Measurements from ENCODE around the gene GREM2.

GREM2 gene

GRCh38 chr1:240484804-240485443, 127.0 kb downstream of the GREM2 start:
- no peaks in the 10 kb centered on the region for H3K4me1 Mint-ChIP-seq (ENCODE audit: low read depth)

GRCh38 chr1:240478536-240478935, 133.4 kb downstream of the GREM2 start:
- H3K4me1 Mint-ChIP-seq (ENCODE audit: low read depth) = no peaks in the 10 kb centered on the region
- no peak overlapping the region for H3K27ac Mint-ChIP-seq
- peaks cover 6% of the 10 kb centered on the region for H3K27me3 Mint-ChIP-seq
- H3K9me3 Mint-ChIP-seq = peaks cover 4% of the 10 kb centered on the region
- no peaks in the 10 kb centered on the region for H3K36me3 Mint-ChIP-seq (ENCODE audit: low read depth)
- H3K4me3 Mint-ChIP-seq = no peak overlapping the region

More at GRCh38 chr1:240484804-240485443, 127.0 kb downstream of the GREM2 start:
- H3K36me3 Mint-ChIP-seq (ENCODE audit: low read depth) = no peaks in the 10 kb centered on the region
- no peak overlapping the region for H3K27ac Mint-ChIP-seq
- no peak overlapping the region for H3K4me3 Mint-ChIP-seq
- no peaks in the 10 kb centered on the region for H3K27me3 Mint-ChIP-seq
- H3K9me3 Mint-ChIP-seq = no peaks in the 10 kb centered on the region

GRCh38 chr1:240475832-240476231, 136.1 kb downstream of the GREM2 start:
- no peak overlapping the region for H3K27ac Mint-ChIP-seq
- H3K4me1 Mint-ChIP-seq (ENCODE audit: low read depth) = no peaks in the 10 kb centered on the region
- H3K4me3 Mint-ChIP-seq = no peak overlapping the region
- H3K27me3 Mint-ChIP-seq = peaks cover 6% of the 10 kb centered on the region
- no peaks in the 10 kb centered on the region for H3K36me3 Mint-ChIP-seq (ENCODE audit: low read depth)
- peaks cover 4% of the 10 kb centered on the region for H3K9me3 Mint-ChIP-seq

GRCh38 chr1:240474133-240474614, 137.8 kb downstream of the GREM2 start:
- Mint-ChIP-seq H3K9me3 (peaks cover 4% of the 10 kb centered on the region), H3K27me3 (peaks cover 6% of the 10 kb centered on the region), H3K4me1 (ENCODE audit: low read depth) (no peaks in the 10 kb centered on the region), H3K36me3 (ENCODE audit: low read depth) (no peaks in the 10 kb centered on the region), H3K27ac (no peak overlapping the region), H3K4me3 (no peak overlapping the region)

- Mint-ChIP-seq H3K27ac (no peak overlapping the region), H3K4me3 (no peak overlapping the region), H3K4me1 (ENCODE audit: low read depth) (no peaks in the 10 kb centered on the region), H3K27me3 (peaks cover 3% of the 10 kb centered on the region), H3K36me3 (ENCODE audit: low read depth) (no peaks in the 10 kb centered on the region), H3K9me3 (no peaks in the 10 kb centered on the region)
Observed at GRCh38 chr1:240468656-240469055, 143.3 kb downstream of the GREM2 start.

GRCh38 chr1:240467895-240468294, 144.1 kb downstream of the GREM2 start:
- no peaks in the 10 kb centered on the region for H3K36me3 Mint-ChIP-seq (ENCODE audit: low read depth)
- H3K4me1 Mint-ChIP-seq (ENCODE audit: low read depth) = no peaks in the 10 kb centered on the region
- H3K9me3 Mint-ChIP-seq = no peaks in the 10 kb centered on the region
- H3K27me3 Mint-ChIP-seq = peaks cover 6% of the 10 kb centered on the region
- H3K27ac Mint-ChIP-seq = no peak overlapping the region
- H3K4me3 Mint-ChIP-seq = no peak overlapping the region

- Mint-ChIP-seq H3K36me3 (ENCODE audit: low read depth) (no peaks in the 10 kb centered on the region), H3K27me3 (peaks cover 7% of the 10 kb centered on the region), H3K4me3 (no peak overlapping the region), H3K9me3 (no peaks in the 10 kb centered on the region), H3K27ac (no peak overlapping the region), H3K4me1 (ENCODE audit: low read depth) (no peaks in the 10 kb centered on the region)
Observed at GRCh38 chr1:240466509-240466908, 145.4 kb downstream of the GREM2 start.

GRCh38 chr1:240465531-240465940, 146.4 kb downstream of the GREM2 start:
- Mint-ChIP-seq H3K27me3 (peaks cover 7% of the 10 kb centered on the region), H3K4me3 (no peak overlapping the region), H3K27ac (no peak overlapping the region), H3K36me3 (ENCODE audit: low read depth) (no peaks in the 10 kb centered on the region), H3K9me3 (no peaks in the 10 kb centered on the region), H3K4me1 (ENCODE audit: low read depth) (no peaks in the 10 kb centered on the region)

- no peak overlapping the region for H3K27ac Mint-ChIP-seq
- H3K36me3 Mint-ChIP-seq (ENCODE audit: low read depth) = no peaks in the 10 kb centered on the region
- no peaks in the 10 kb centered on the region for H3K4me1 Mint-ChIP-seq (ENCODE audit: low read depth)
- H3K27me3 Mint-ChIP-seq = peaks cover 7% of the 10 kb centered on the region
- H3K9me3 Mint-ChIP-seq = no peaks in the 10 kb centered on the region
- no peak overlapping the region for H3K4me3 Mint-ChIP-seq
Observed at GRCh38 chr1:240464099-240464498, 147.9 kb downstream of the GREM2 start.

- H3K4me3 Mint-ChIP-seq = no peak overlapping the region
- no peak overlapping the region for H3K27ac Mint-ChIP-seq
- H3K36me3 Mint-ChIP-seq (ENCODE audit: low read depth) = no peaks in the 10 kb centered on the region
- no peaks in the 10 kb centered on the region for H3K9me3 Mint-ChIP-seq
- H3K4me1 Mint-ChIP-seq (ENCODE audit: low read depth) = no peaks in the 10 kb centered on the region
- H3K27me3 Mint-ChIP-seq = peaks cover 4% of the 10 kb centered on the region
Observed at GRCh38 chr1:240462766-240463395, 149.1 kb downstream of the GREM2 start.

GRCh38 chr1:240462277-240462676, 149.7 kb downstream of the GREM2 start:
- H3K4me1 Mint-ChIP-seq (ENCODE audit: low read depth) = no peaks in the 10 kb centered on the region
- peaks cover 4% of the 10 kb centered on the region for H3K27me3 Mint-ChIP-seq
- no peaks in the 10 kb centered on the region for H3K36me3 Mint-ChIP-seq (ENCODE audit: low read depth)
- H3K27ac Mint-ChIP-seq = no peak overlapping the region
- H3K4me3 Mint-ChIP-seq = no peak overlapping the region
- no peaks in the 10 kb centered on the region for H3K9me3 Mint-ChIP-seq

GRCh38 chr1:240457203-240457602, 154.8 kb downstream of the GREM2 start:
- H3K36me3 Mint-ChIP-seq (ENCODE audit: low read depth) = no peaks in the 10 kb centered on the region
- no peaks in the 10 kb centered on the region for H3K9me3 Mint-ChIP-seq
- no peak overlapping the region for H3K4me3 Mint-ChIP-seq
- no peak overlapping the region for H3K27ac Mint-ChIP-seq
- H3K4me1 Mint-ChIP-seq (ENCODE audit: low read depth) = no peaks in the 10 kb centered on the region
- H3K27me3 Mint-ChIP-seq = no peaks in the 10 kb centered on the region

- Mint-ChIP-seq H3K4me1 (ENCODE audit: low read depth) (no peaks in the 10 kb centered on the region), H3K9me3 (no peaks in the 10 kb centered on the region), H3K4me3 (no peak overlapping the region), H3K36me3 (ENCODE audit: low read depth) (no peaks in the 10 kb centered on the region), H3K27ac (no peak overlapping the region), H3K27me3 (no peaks in the 10 kb centered on the region)
Observed at GRCh38 chr1:240455228-240455821, 156.6 kb downstream of the GREM2 start.

- no peaks in the 10 kb centered on the region for H3K4me1 Mint-ChIP-seq (ENCODE audit: low read depth)
- no peaks in the 10 kb centered on the region for H3K9me3 Mint-ChIP-seq
- no peak overlapping the region for H3K4me3 Mint-ChIP-seq
- H3K36me3 Mint-ChIP-seq (ENCODE audit: low read depth) = no peaks in the 10 kb centered on the region
- no peak overlapping the region for H3K27ac Mint-ChIP-seq
- no peaks in the 10 kb centered on the region for H3K27me3 Mint-ChIP-seq
Observed at GRCh38 chr1:240445369-240445768, 166.6 kb downstream of the GREM2 start.

- no peaks in the 10 kb centered on the region for H3K27me3 Mint-ChIP-seq
- H3K36me3 Mint-ChIP-seq (ENCODE audit: low read depth) = no peaks in the 10 kb centered on the region
- no peak overlapping the region for H3K27ac Mint-ChIP-seq
Observed at GRCh38 chr1:240441669-240442068, 170.3 kb downstream of the GREM2 start.

More at GRCh38 chr1:240441669-240442068, 170.3 kb downstream of the GREM2 start:
- no peaks in the 10 kb centered on the region for H3K9me3 Mint-ChIP-seq
- H3K4me1 Mint-ChIP-seq (ENCODE audit: low read depth) = no peaks in the 10 kb centered on the region
- no peak overlapping the region for H3K4me3 Mint-ChIP-seq
